HG02973 (cell line): ENCODE results near the gene USP50.
"Not testable (repeated sequence)": the region's sequence is repeated elsewhere in the genome, so short reads cannot be mapped to it uniquely, and the experiment has no call there.

ENCODE experiments used
- ATAC-seq: cut with Tn5 transposase; IDR thresholded peaks from one replicate; pipeline ENCODE4 v1.9.1; 2021; ENCODE audit warnings: moderate library complexity; ENCODE audit not compliant: unreplicated experiment

Gene USP50

GRCh38 chr15:50505656-50506055 lies 40.8 kb downstream of the USP50 start:
- ATAC-seq, result not testable (repeated sequence)

GRCh38 chr15:50503144-50503543 lies 43.3 kb downstream of the USP50 start:
- ATAC-seq, result no peak

GRCh38 chr15:50501815-50502214 lies 44.7 kb downstream of the USP50 start:
- no peak for ATAC-seq

GRCh38 chr15:50500352-50500751 lies 46.1 kb downstream of the USP50 start:
- no peak for ATAC-seq

GRCh38 chr15:50496692-50497091 lies 49.8 kb downstream of the USP50 start:
- no peak for ATAC-seq

- ATAC-seq, result not testable (repeated sequence)
Observed at GRCh38 chr15:50494547-50494946, 51.9 kb downstream of the USP50 start.

- ATAC-seq, result no peak
Observed at GRCh38 chr15:50493625-50494024, 52.8 kb downstream of the USP50 start.

GRCh38 chr15:50487287-50487686 lies 59.2 kb downstream of the USP50 start:
- ATAC-seq, result peak; percentile 50

- ATAC-seq, result no peak
Observed at GRCh38 chr15:50485389-50485788, 61.1 kb downstream of the USP50 start.

GRCh38 chr15:50484781-50485180 lies 61.7 kb downstream of the USP50 start:
- ATAC-seq, result no peak

- ATAC-seq, result no peak
Observed at GRCh38 chr15:50476143-50476542, 70.3 kb downstream of the USP50 start.

- ATAC-seq, result no peak
Observed at GRCh38 chr15:50471072-50471471, 75.4 kb downstream of the USP50 start.

- ATAC-seq, result no peak
Observed at GRCh38 chr15:50463423-50464358, 82.8 kb downstream of the USP50 start.

GRCh38 chr15:50458348-50459112 lies 87.9 kb downstream of the USP50 start:
- no peak for ATAC-seq

- ATAC-seq, result no peak
Observed at GRCh38 chr15:50452927-50453326, 93.5 kb downstream of the USP50 start.
